Activated naive CD8-positive, alpha-beta T cell treated with anti-CD3 and anti-CD28 coated beads, Interleukin-2, amount 10 ng/mL, durations not matched to agents 7 days and 5 days (primary cell): Measurements from ENCODE around the gene RAB13. TPM values are rescaled to one million over a fixed set of nuclear protein-coding genes. Genes with fewer than 3 reads are reported as not detected.

ENCODE experiments used
- ATAC-seq: fragments of 150-1000 bp; cut with Tn5 transposase; one replicate; pipeline ENCODE4 v1.10.0; 2021; ENCODE audit warnings: low read depth, moderate library complexity
- POLR2A ChIA-PET: fragments of 350-600 bp; sonication (Branson Sonifier 250); formaldehyde crosslinking; loops from one replicate; lab custom pipeline; 2021; ENCODE audit warnings: antibody characterized with exemption; lab: Charles Lee
- DNase-seq: peaks from one replicate; pipeline ENCODE4 v3.0.0; 2021
- H3K27ac Mint-ChIP-seq: one replicate; pipeline ENCODE4 v1.8.0; 2022; ENCODE audit warnings: mild to moderate bottlenecking, mixed read lengths
- H3K27me3 Mint-ChIP-seq: one replicate; pipeline ENCODE4 v1.8.0; 2022; ENCODE audit warnings: mild to moderate bottlenecking, moderate library complexity, mixed read lengths
- H3K36me3 Mint-ChIP-seq: one replicate; pipeline ENCODE4 v1.8.0; 2021; ENCODE audit warnings: mild to moderate bottlenecking, mixed read lengths
- H3K4me1 Mint-ChIP-seq: one replicate; pipeline ENCODE4 v1.8.0; 2021; ENCODE audit warnings: mixed read lengths
- H3K4me3 Mint-ChIP-seq: one replicate; pipeline ENCODE4 v1.8.0; 2022; ENCODE audit warnings: mild to moderate bottlenecking, moderate library complexity, mixed read lengths
- H3K9me3 Mint-ChIP-seq: one replicate; pipeline ENCODE4 v1.8.0; 2021; ENCODE audit warnings: mixed read lengths
- total RNA-seq, 2 experiments: library from RNA; stranded (reverse); gene quantifications; one replicate each; pipeline ENCODE4 v1.2.3, GENCODE V29; 2021

RAB13 gene
- total RNA-seq, 2 experiments from 2014 or later, result 7.5 to 8.0 TPM

DNA sequence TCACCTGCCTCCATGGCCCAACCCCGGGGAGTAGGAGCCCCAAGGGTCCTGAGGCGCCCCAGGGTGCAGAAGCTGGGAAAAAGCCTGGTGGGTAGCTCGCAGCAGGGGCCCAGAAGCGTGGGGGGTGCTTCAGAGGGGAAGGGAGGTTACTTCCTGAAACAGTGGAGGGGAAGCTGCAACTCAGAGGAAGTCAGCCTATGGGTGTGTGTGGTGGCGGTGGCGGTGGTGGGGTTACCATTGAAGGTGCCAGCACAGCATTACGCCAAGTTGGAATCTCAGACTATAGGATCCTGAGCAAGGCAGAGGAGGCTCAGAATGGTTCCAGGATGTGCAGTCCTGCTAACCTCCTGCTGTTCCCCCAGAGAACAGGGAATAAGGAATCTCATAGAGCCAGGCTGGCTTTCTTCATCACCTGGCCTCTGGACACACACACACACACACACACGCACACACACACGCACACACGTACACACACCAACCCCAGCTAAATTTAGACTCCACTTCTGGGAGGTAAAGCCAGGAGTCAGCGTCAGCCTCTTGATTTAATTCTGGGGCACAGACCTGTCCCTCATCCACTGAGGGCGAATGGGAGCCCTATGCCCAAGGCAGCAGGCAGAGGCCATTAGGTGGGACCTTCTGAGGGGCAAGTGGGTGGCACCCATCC is 40.9 kb downstream of the RAB13 start:
- H3K27ac Mint-ChIP-seq, result peak overlapping the region; percentile 96
- ATAC-seq (peak; percentile 69), DNase-seq (peak; percentile 87)
- H3K9me3 Mint-ChIP-seq, result no peaks in the 10 kb centered on the region
- peaks cover 24% of the 10 kb centered on the region for H3K4me1 Mint-ChIP-seq
- POLR2A ChIA-PET, result interaction anchor here (0.7 to 5.5 kb wide), 23 partner anchors 9 to 413 kb away, joined by 3 to 101 read pairs (median 5); partner anchors contain the start of genes CREB3L4, CRTC2, GATAD2B and HAX1
- H3K27me3 Mint-ChIP-seq, result no peaks in the 10 kb centered on the region
- peaks cover 23% of the 10 kb centered on the region for H3K36me3 Mint-ChIP-seq
- peak overlapping the region; percentile 95 for H3K4me3 Mint-ChIP-seq

DNA sequence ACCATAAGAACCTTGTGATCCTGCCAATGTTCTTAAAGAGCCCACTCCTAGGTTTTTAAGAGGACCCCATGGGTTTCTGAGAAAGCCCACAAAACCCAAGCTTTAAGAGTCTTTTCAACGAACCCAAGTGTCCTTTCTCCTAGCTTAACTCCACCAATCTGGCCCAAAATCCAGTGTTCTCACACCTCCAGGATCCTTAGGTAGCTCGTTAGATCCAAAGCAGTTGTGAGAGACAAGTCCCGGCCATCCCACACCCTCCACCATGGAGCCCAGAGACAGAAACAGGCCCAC is 41.4 kb downstream of the RAB13 start:
- Mint-ChIP-seq H3K27ac (peak overlapping the region; percentile 96), H3K4me1 (peaks cover 22% of the 10 kb centered on the region), H3K27me3 (no peaks in the 10 kb centered on the region), H3K4me3 (peak overlapping the region; percentile 95), H3K36me3 (peaks cover 22% of the 10 kb centered on the region), H3K9me3 (no peaks in the 10 kb centered on the region)
- no peak for DNase-seq
- POLR2A ChIA-PET, result interaction anchor here (0.7 to 5.5 kb wide), 18 partner anchors 8 to 213 kb away, joined by 3 to 101 read pairs (median 6); partner anchors contain the start of genes CREB3L4, CRTC2, GATAD2B and JTB
- ATAC-seq, result no peak

DNA sequence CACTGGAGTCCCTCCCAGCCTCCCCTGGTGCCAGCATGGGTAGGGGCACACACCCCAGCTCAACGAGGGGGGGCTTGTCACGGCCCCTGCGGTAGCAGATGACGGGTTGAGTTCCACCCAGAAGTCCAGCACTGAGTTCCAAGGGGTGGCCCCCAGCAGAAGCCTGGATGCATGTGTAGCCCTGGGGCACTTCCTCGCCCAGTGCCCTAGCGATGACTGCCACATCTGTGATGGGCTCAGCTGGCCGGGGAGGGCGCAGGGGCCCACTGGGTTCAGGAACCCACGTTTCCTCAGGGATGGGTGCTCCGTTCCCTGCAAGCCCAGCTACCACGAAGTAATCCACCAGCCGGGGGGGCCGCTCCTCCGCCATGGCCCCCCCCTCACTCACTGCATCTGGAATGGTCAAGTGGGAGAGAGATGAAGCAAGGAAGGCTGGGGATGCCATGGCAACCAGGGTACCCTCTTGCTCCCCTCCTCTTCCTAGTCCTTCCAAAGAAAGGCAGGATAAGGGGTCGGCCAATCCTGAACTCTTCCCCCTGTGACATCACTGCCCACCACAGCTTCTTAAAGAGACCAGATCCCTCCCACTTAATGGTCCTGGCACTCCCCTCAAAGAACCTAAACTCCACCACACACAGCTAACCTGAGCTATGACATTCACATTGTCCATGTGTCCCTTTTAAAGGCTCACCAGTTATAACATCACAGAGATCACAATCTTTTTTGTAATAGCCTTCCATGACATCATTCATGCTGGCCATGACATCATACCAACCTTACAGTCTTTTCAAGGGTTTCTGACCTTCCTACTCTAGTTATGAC is 41.9 kb downstream of the RAB13 start:
- Mint-ChIP-seq H3K27me3 (no peaks in the 10 kb centered on the region), H3K36me3 (peaks cover 22% of the 10 kb centered on the region), H3K27ac (peak overlapping the region; percentile 96), H3K4me3 (peak overlapping the region; percentile 95), H3K4me1 (peaks cover 22% of the 10 kb centered on the region), H3K9me3 (no peaks in the 10 kb centered on the region)
- no peak for DNase-seq
- no peak for ATAC-seq
- POLR2A ChIA-PET, result interaction anchor here (0.6 to 5.5 kb wide), 19 partner anchors 8 to 213 kb away, joined by 3 to 101 read pairs (median 5); partner anchors contain the start of genes CREB3L4, CRTC2, GATAD2B and JTB

DNA sequence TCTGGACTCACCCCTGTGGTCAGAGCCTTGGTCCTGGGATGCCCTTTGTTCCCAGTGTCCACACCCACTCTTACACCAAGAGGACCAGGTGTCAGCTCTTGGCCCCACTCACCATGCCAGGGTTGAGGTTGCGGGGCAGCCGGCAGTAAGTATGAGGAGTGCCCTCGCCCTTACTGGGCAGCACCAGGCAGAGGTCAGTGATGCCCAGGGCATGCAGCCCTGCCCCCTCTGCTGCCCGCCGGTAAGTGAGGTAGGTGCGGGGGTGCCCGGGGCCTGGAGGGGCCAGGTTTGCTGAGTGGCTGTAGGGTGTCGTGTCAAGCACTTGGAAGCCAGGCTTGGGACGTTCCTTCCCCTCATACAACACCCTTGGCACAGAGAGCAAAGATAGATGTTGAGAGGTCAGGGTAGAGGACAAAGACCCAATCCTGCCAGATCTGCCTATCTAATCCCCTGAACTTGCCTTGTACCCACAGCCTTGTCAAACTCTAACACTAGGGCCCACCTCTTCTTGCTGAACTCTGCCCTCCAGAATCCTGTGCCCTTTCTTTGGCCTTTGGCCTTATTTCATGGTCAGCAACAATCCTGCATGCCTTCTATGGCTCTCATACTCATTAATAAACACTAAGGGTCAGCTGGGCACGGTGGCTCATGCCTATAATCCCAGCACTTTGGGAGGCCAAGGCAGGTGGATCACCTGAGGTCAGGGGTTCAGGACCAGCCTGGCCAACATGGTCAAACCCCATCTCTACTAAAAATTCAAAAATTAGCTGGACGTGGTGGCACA is 43.2 kb downstream of the RAB13 start:
- no peak overlapping the region for H3K4me3 Mint-ChIP-seq
- peak overlapping the region; percentile 69 for H3K27ac Mint-ChIP-seq
- no peaks in the 10 kb centered on the region for H3K27me3 Mint-ChIP-seq
- H3K36me3 Mint-ChIP-seq, result peaks cover 22% of the 10 kb centered on the region
- DNase-seq (no peak), ATAC-seq (no peak)
- H3K4me1 Mint-ChIP-seq, result peaks cover 22% of the 10 kb centered on the region
- no peaks in the 10 kb centered on the region for H3K9me3 Mint-ChIP-seq
- POLR2A ChIA-PET, result interaction anchor here (0.6 to 5.5 kb wide), 6 partner anchors 13 to 34 kb away, joined by 3 to 101 read pairs (median 38); partner anchors contain the start of genes CREB3L4, CRTC2, GATAD2B and JTB

DNA sequence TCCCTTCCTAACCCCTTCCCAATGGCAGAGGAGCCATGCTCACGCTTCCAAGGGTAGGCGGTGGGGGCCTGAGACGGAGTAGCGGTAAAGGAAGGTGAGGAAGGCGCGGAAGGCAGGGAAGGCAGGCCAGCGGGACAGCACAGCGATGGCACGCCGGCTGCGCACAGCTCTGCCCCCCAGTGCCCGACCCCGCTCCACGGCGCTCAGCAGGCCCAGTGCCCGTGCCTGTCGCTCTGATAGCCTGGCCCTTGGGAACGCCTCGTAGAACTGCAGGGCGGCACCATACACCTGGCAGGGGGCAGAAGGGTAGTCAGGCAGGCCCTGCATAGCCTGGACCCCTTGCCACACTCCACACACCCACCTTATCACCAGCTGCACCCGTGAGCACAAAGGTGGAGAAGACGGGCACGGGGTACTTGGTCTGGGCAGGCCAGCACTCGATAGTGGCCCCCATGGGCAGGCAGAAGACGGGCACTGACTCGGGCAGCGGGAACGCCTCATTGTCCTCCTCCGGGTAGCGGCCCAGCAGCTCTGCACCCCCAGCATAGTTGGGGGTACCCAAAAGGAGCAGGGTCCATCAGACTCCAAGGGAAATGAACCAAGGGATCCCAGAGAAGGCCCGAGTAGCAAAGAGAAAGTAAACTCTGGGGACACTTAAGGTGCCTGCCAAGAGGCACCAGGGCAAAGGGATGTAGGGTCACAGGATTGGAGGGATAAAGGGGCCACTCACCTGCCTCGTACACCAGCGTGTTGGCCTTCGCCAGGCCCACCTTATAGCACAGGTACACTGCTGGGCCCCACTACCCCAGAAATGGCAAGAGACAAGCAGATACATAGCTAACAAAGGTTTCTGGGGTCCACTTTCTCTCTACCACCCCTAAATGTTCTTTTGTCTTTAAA is 44.1 kb downstream of the RAB13 start:
- H3K36me3 Mint-ChIP-seq, result peaks cover 24% of the 10 kb centered on the region
- no peaks in the 10 kb centered on the region for H3K27me3 Mint-ChIP-seq
- POLR2A ChIA-PET, result interaction anchor here (0.6 to 1.4 kb wide), 3 partner anchors 12 to 22 kb away, joined by 3 read pairs; no protein-coding TSS in a partner anchor
- DNase-seq, result no peak
- ATAC-seq, result no peak
- H3K4me1 Mint-ChIP-seq, result peaks cover 17% of the 10 kb centered on the region
- no peak overlapping the region for H3K27ac Mint-ChIP-seq
- no peak overlapping the region for H3K4me3 Mint-ChIP-seq
- H3K9me3 Mint-ChIP-seq, result no peaks in the 10 kb centered on the region

DNA sequence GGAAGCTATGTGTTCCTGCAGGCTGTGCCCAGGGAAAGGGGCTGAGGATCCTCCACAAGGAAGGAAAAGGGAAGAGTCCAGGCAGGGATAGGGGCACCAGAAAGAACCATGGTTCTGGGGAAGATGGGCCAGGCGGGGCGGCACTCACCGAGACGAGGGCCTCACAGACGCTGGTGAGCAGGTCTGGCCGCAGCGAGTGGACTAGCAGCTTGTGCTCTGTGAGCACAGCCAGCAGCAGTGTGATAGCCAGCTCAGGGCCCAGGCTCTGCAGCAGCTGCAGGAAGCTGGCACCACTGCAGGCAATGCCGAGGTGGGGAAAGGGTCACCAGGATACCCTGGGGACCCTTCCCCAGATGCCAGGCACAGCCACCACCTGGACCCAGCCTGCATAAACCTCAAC is 45.4 kb downstream of the RAB13 start:
- DNase-seq, result no peak
- POLR2A ChIA-PET, result interaction anchor here (0.5 to 2.8 kb wide), 7 partner anchors 9 to 49 kb away, joined by 3 to 13 read pairs (median 3); no protein-coding TSS in a partner anchor
- no peaks in the 10 kb centered on the region for H3K9me3 Mint-ChIP-seq
- peaks cover 31% of the 10 kb centered on the region for H3K36me3 Mint-ChIP-seq
- peaks cover 20% of the 10 kb centered on the region for H3K4me1 Mint-ChIP-seq
- no peaks in the 10 kb centered on the region for H3K27me3 Mint-ChIP-seq
- no peak overlapping the region for H3K4me3 Mint-ChIP-seq
- no peak for ATAC-seq
- H3K27ac Mint-ChIP-seq, result no peak overlapping the region

DNA sequence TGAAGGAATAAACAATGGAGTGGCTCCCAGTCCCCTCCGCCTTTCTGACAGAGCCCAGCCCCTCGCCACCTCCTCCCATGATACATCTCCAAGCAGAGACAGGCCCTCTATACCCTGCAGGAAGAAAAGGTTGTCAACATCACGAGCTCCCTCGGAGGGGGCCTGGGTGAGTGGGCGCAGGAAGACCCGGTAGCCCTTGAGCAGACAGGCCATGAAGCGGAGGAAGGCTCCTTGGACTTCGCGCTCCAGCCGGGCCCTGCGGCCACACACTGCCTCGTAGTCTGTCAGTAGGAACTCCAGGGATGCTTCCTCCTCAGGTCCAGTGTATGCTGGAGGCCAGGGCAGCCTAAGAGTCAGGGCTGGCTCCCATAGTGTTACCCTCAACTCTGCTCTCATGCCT is 46.7 kb downstream of the RAB13 start:
- DNase-seq, result no peak
- ATAC-seq, result no peak
- POLR2A ChIA-PET, result interaction anchor here (0.9 to 2.8 kb wide), 3 partner anchors 11 to 17 kb away, joined by 3 to 13 read pairs (median 3); no protein-coding TSS in a partner anchor
- Mint-ChIP-seq H3K36me3 (peaks cover 34% of the 10 kb centered on the region), H3K27ac (no peak overlapping the region), H3K4me1 (peaks cover 15% of the 10 kb centered on the region), H3K9me3 (no peaks in the 10 kb centered on the region), H3K27me3 (no peaks in the 10 kb centered on the region), H3K4me3 (no peak overlapping the region)

DNA sequence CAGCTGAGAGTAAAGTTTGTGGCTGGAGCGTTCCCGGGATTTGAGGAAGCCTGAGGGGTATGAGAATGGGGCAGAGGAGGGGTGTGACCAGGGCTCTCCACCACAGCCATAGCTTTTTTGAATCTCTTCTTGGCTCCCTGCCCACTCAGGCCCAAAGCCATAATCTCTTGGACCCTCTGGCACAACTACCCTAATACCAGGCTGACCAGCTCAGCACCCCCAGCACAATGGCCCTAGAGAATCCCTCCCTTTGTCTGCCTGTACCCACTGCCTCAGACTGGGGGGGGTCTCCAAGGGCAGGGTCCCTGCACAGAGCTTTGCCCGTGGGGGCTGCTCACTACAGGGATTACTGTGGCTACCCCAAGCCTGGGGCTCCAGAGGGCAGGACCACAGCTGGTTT is 47.1 kb downstream of the RAB13 start:
- POLR2A ChIA-PET, result interaction anchor here (0.9 to 2.8 kb wide), 2 partner anchors 10 to 17 kb away, joined by 3 to 13 read pairs; no protein-coding TSS in a partner anchor
- peaks cover 36% of the 10 kb centered on the region for H3K36me3 Mint-ChIP-seq
- DNase-seq, result no peak
- no peak overlapping the region for H3K4me3 Mint-ChIP-seq
- no peaks in the 10 kb centered on the region for H3K27me3 Mint-ChIP-seq
- no peak for ATAC-seq
- peaks cover 12% of the 10 kb centered on the region for H3K4me1 Mint-ChIP-seq
- no peaks in the 10 kb centered on the region for H3K9me3 Mint-ChIP-seq
- H3K27ac Mint-ChIP-seq, result no peak overlapping the region

DNA sequence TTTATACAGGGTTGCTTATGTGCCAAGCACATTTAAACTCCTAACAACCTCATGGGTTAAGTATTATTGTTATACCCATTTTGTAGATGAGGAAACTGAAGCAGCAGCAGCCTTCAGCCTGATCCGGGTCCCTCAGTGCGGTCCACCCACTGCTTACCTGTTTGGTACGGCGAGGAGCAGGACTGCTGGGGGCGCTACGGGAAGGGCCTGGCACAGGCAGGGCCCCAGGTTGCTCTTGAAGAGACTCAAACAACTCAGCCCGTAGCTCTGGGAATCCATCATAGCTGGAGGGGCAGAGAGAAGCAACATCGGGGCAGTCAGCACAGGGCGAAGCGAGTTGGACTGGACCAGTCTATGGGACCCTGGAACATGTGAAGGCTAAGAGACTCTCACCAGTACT is 48.8 kb downstream of the RAB13 start:
- peaks cover 4% of the 10 kb centered on the region for H3K4me1 Mint-ChIP-seq
- H3K4me3 Mint-ChIP-seq, result no peak overlapping the region
- peaks cover 36% of the 10 kb centered on the region for H3K36me3 Mint-ChIP-seq
- no peak for DNase-seq
- POLR2A ChIA-PET, result interaction anchor here (0.8 to 1.3 kb wide), 2 partner anchors 7 to 9 kb away, joined by 3 read pairs; partner anchors contain the start of gene DENND4B
- H3K27ac Mint-ChIP-seq, result no peak overlapping the region
- ATAC-seq, result no peak
- no peaks in the 10 kb centered on the region for H3K27me3 Mint-ChIP-seq
- no peaks in the 10 kb centered on the region for H3K9me3 Mint-ChIP-seq

DNA sequence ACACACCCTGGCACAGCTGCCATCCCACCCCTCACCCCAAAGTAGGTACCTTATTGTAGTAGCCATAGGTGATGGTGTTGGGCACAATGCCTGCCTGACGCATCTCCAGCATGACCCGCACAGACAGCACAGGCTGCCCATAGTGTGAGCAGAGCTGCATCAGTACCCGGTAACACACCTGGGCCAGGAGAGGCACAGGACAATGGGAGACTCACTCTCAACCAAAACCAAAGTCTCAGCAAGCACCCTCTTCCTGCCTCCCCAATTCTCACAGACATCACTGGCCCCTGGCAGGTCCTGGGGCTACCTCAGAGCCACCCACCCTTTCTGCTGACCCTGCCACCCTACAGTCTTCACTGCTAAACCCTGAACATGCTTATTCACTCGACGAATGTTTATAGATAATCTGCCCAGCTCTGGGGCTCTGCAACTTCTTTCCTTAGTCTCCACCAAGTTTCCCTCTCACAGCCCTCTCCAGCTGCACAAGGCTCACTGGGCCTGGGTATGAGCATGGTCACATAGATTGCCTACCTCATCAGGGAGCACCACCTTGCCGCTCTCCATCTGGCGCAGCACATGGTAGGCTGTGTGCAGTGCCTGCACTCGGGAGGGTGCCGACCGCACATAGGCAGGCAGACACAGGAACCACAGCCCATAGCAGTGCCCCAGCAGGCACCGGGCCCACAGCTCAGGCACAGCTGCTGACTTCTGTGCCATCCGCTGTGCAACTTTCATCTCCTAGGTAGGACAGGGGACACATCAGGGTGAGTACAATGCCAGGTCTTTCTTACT is 49.9 kb downstream of the RAB13 start:
- no peaks in the 10 kb centered on the region for H3K9me3 Mint-ChIP-seq
- ATAC-seq, result no peak
- H3K27ac Mint-ChIP-seq, result no peak overlapping the region
- H3K36me3 Mint-ChIP-seq, result peaks cover 34% of the 10 kb centered on the region
- DNase-seq, result peak; percentile 21
- POLR2A ChIA-PET, result interaction anchor here (1.3 to 1.9 kb wide), 2 partner anchors 9 to 13 kb away, joined by 3 to 8 read pairs; no protein-coding TSS in a partner anchor
- H3K4me3 Mint-ChIP-seq, result no peak overlapping the region
- no peaks in the 10 kb centered on the region for H3K27me3 Mint-ChIP-seq
- H3K4me1 Mint-ChIP-seq, result peaks cover 3% of the 10 kb centered on the region

DNA sequence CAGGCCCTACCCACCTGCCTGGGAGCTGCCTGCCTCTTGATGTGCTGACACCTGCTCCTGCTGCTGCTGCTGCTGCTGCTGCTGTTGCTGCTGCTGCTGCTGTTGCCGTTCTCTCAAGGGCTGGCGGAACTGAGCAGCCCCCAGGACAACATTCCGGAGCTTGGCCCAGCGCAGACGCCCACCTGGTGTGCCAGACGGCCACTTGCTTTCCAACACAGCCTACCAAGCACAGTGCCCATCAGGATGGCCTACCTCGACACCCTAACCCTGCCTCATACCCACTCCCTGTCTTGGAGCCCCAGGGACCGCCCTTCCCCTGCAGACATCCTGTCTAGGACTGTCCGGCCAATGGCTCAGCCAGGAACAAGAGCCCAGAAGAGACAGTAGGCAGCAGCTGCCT is 51.4 kb downstream of the RAB13 start:
- DNase-seq, result peak; percentile 18
- Mint-ChIP-seq H3K4me1 (peaks cover 3% of the 10 kb centered on the region), H3K27ac (no peak overlapping the region), H3K4me3 (no peak overlapping the region), H3K9me3 (no peaks in the 10 kb centered on the region), H3K36me3 (peaks cover 29% of the 10 kb centered on the region), H3K27me3 (no peaks in the 10 kb centered on the region)
- no peak for ATAC-seq
- POLR2A ChIA-PET, result interaction anchor here (1.1 to 1.9 kb wide), 3 partner anchors 10 to 43 kb away, joined by 3 to 8 read pairs (median 8); partner anchors contain the start of gene JTB
